Lower leg skin (tissue), 4 donors: ENCODE data around the gene STAG1. TPM values are rescaled to one million over a fixed set of nuclear protein-coding genes. Genes with fewer than 3 reads are reported as not detected.

Source experiments
- DNase-seq, 2 donors: peaks; one replicate each; pipeline ENCODE4 v3.0.0-alpha.2; 2019; ENCODE audit warnings: low spot score in 2 of 2
- H3K4me3 ChIP-seq: fragments of 200-600 bp; sonication (generic); 2 replicates; pipeline ENCODE4 v1.5.1; 2017; ENCODE audit warnings: mild to moderate bottlenecking, low read depth; ENCODE audit not compliant: poor library complexity, severe bottlenecking
- POLR2A ChIP-seq, 2 donors: fragments of 450-650 bp; IDR thresholded peaks; one replicate each; pipeline ENCODE4 v1.6.1; 2016 to 2017; ENCODE audit warnings: antibody characterized with exemption in 2 of 2, mild to moderate bottlenecking in 1 of 2, moderate library complexity in 1 of 2
- WGBS, 2 donors: methylation state at CpG; one replicate each; pipeline ENCODE4 v1.1.5; 2018; 5-methylcytosine and 5-hydroxymethylcytosine counted together
- intact Hi-C: fragments of 100-400 bp; cut with DNase I; formaldehyde crosslinking; loops from one replicate; pipeline ENCODE4 v1.15.0; 2023; ENCODE audit warnings: low total_unique reads
- total RNA-seq, 4 donors: library from RNA; depleted of rRNA; stranded (reverse); fragments of >200 nt; gene quantifications; one replicate each; pipeline ENCODE4 v1.1.0, GENCODE V29; 2016
- TF ChIP-seq, protein P1 (sequence below), 3 donors: fragments of 450-650 bp; IDR thresholded peaks; one replicate each; pipeline ENCODE4 v1.5.1; 2016; ENCODE audit warnings: antibody characterized with exemption in 3 of 3, mild to moderate bottlenecking in 3 of 3, moderate library complexity in 2 of 3

STAG1 gene
- total RNA-seq, 4 donors from 2014 or later, result 32.1 to 37.7 (median 34.4) TPM

DNA sequence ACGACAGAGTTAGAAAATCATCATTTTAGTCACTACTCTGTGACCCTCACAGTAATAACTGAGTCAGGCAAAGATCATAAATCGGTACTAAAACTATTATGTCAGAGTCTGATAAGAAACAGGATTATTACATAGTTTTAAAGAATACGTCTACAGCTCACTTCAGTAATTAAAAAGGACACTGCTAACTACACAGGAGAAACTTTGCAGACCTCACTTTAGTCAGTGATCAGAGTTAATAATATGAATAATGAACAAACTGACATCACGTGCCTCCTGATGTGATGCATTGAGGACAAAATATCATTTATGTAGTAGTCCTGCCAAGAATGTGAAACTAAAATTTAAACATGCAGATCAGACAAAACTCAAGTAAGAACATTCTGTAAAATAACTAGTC, 339.9 kb downstream of the STAG1 start:
- H3K4me3 ChIP-seq, result no peak overlapping the region
- WGBS, 2 donors, result 85 to 88% methylated on average over 4 of the region's 4 CpGs
- no peak for DNase-seq
- intact Hi-C loops, result no loop called here
- no peak for TF ChIP-seq POLR2A (IDR thresholded peaks at IDR 0.05)
- TF ChIP-seq, protein P1, sequence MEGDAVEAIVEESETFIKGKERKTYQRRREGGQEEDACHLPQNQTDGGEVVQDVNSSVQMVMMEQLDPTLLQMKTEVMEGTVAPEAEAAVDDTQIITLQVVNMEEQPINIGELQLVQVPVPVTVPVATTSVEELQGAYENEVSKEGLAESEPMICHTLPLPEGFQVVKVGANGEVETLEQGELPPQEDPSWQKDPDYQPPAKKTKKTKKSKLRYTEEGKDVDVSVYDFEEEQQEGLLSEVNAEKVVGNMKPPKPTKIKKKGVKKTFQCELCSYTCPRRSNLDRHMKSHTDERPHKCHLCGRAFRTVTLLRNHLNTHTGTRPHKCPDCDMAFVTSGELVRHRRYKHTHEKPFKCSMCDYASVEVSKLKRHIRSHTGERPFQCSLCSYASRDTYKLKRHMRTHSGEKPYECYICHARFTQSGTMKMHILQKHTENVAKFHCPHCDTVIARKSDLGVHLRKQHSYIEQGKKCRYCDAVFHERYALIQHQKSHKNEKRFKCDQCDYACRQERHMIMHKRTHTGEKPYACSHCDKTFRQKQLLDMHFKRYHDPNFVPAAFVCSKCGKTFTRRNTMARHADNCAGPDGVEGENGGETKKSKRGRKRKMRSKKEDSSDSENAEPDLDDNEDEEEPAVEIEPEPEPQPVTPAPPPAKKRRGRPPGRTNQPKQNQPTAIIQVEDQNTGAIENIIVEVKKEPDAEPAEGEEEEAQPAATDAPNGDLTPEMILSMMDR (IDR thresholded peaks at IDR 0.05), result no peak

DNA sequence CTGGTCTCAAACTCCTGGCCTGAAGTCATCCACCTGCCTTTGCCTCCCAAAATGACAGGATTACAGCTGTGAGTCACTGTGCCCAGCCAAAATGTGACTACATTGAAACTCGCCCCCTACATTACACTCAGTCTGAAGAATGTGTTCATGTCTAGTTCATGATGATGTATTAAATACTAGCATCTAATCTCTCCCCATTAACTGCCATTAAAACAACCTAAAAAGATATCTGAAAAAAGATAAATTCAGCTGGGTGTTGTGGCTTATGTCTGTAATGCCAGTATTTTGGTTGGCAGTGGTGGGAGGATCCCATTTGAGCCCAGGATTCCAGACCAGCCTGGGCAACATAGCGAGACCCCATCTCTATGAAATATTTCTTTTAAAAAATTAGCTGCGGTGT, 342.6 kb downstream of the STAG1 start:
- intact Hi-C loops, result no loop called here
- H3K4me3 ChIP-seq, result no peak overlapping the region
- TF ChIP-seq POLR2A (IDR thresholded peaks at IDR 0.05), result no peak
- TF ChIP-seq, protein P1 (IDR thresholded peaks at IDR 0.05), result no peak
- no peak for DNase-seq
- WGBS, 2 donors, result 97 to 98% methylated on average over 3 of the region's 3 CpGs

DNA sequence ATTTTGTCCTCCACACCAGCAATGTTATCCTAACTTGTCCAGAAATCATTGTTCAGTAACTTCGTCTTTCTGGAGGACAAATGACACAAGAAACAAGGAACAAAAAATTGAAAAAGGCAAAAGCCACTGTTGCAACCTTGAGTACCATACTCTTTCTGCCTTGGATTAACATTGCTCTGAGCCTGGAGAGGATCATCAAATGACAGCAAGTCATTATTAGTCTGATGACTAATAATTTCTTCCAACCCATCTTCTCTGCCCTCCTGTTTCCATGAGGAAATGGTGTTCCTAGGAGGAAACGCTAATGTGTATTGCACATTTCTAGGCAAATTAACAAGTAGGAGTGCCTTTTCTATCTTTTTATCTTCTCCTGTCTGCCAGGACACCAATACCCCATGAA, 348.1 kb downstream of the STAG1 start:
- WGBS, 2 donors, result 75 to 85% methylated on average over 2 of the region's 2 CpGs
- TF ChIP-seq POLR2A (IDR thresholded peaks at IDR 0.05), result no peak
- TF ChIP-seq, protein P1 (IDR thresholded peaks at IDR 0.05), result no peak
- DNase-seq, result no peak
- intact Hi-C loops, result no loop called here
- no peak overlapping the region for H3K4me3 ChIP-seq

DNA sequence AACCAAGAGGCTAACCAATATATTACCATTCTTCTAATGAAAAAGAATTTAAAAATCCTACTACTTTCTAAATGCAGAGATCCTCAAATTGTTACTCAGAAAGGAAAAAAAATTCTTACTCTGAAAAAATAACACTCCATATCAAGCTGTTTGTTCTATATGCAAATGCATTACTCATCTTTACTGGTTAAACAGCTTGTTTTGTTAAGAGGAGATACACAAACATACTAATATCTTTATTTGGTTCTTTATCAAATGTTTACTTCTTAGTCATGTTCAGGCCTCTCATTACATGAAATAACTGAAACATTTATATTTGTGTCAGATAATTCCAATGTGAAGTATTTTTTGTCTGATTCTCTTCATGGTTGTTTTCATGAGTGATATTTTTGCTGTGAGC, 355.3 kb downstream of the STAG1 start:
- intact Hi-C loops, result loop anchor here (10.0 kb wide), 1 partner anchor 618 kb away; no protein-coding TSS in a partner anchor
- TF ChIP-seq, protein P1 (IDR thresholded peaks at IDR 0.05), result no peak
- TF ChIP-seq POLR2A (IDR thresholded peaks at IDR 0.05), result no peak
- no peak overlapping the region for H3K4me3 ChIP-seq
- DNase-seq, result no peak

DNA sequence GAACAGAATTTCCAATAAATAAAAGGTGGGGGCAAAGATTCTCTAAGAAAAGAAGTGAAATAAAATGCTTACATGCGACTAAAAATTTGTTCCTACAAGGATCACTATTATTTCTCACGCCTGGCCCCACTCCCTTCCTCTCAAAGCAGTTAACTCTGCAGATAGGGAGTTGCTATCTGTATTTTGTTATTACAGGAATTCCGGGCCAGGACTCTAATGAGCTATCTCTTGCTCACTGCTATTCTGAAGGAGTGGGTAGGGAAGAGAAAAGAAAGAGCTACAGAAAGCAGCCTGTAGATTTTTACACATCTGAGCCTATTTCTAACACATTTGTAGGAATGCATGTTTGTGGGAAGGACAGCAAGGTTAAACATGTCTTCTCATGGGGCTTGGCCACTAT, 361.6 kb downstream of the STAG1 start:
- H3K4me3 ChIP-seq, result no peak overlapping the region
- intact Hi-C loops, result loop anchor here (5.0 to 10.0 kb wide), 2 partner anchors 362 to 624 kb away; partner anchors contain the start of gene STAG1
- 95% methylated on average over 3 of the region's 3 CpGs for WGBS, 2 donors
- no peak for DNase-seq
- TF ChIP-seq, protein P1 (IDR thresholded peaks at IDR 0.05), result no peak
- no peak for TF ChIP-seq POLR2A (IDR thresholded peaks at IDR 0.05)

DNA sequence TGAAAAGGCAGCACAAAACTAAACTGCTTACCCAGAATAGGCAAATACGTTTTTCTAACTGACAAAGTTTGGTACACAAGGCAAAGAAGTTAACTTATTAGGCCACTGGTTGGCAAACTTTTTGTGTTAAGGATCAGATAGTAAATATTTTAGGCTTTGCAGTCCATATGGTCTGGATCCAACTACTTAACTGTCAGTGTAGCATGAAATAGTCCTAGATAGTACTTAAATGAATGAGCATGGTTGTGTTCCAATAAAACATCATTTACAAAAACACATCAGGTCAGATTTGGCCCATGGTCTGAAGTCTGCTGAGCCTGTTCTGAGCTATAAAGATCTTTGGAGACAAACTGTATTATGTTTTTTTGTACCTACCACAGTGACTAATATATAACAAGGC, 365.1 kb downstream of the STAG1 start:
- intact Hi-C loops, result no loop called here
- no peak for DNase-seq
- H3K4me3 ChIP-seq, result no peak overlapping the region
- whole genome bisulfite sequencing, 2 donors, result 74 to 80% methylated on average over 1 of the region's 1 CpG
- no peak for TF ChIP-seq POLR2A (IDR thresholded peaks at IDR 0.05)
- TF ChIP-seq, protein P1 (IDR thresholded peaks at IDR 0.05), result no peak
